HG03432 (cell line): ENCODE measurements around the gene EXOC1.
A peak's percentile ranks its signal among the peaks of the same experiment; 100 is the strongest.

Experiments
- ATAC-seq: cut with Tn5 transposase; IDR thresholded peaks from one replicate; pipeline ENCODE4 v1.9.1; 2021; ENCODE audit warnings: mild to moderate bottlenecking, moderate library complexity; ENCODE audit not compliant: unreplicated experiment

The EXOC1 gene

GRCh38 chr4:55849724-55850123 is 3.7 kb upstream of the EXOC1 start:
- no peak for ATAC-seq

DNA sequence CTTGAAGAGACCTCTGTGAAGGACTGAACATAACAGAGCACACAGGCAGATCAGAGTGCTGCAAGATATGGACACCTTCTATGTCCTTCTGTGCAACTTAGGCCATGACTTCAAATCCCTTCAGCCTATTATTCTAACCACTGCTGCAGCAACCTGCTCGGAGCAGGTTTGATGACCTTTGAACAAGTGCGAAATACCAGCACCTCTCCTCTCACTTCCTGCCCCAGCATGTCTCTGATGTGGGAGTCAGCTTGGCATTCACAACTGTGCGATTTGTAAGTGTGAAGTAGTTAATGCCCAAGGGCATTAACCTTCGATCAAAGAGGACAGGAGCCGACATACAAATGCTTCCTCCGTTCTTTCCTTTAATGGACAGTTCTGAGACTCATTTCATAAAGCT is 1.6 kb upstream of the EXOC1 start:
- ATAC-seq: no peak

GRCh38 chr4:55854129-55854528 is 681 bp downstream of the EXOC1 start:
- no peak for ATAC-seq

DNA sequence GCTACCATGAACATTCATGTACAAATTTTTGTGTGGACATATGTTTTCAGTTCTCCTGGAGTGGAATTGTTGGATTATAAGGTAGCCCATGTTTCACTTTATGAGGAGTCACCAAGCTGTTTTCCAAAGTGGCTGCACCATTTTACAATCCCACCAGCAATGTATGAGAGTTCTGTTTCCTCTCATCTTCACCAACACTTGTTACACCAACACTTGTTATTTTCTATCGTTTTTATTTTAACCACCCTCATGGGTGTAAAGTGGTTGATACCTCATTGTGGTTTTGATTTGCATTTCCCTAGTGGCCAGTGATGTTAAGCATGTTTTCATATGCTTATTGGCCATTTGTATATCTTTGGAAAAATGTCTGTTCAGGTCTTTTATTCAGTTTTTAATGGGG is 4.1 kb downstream of the EXOC1 start:
- ATAC-seq: no peak

DNA sequence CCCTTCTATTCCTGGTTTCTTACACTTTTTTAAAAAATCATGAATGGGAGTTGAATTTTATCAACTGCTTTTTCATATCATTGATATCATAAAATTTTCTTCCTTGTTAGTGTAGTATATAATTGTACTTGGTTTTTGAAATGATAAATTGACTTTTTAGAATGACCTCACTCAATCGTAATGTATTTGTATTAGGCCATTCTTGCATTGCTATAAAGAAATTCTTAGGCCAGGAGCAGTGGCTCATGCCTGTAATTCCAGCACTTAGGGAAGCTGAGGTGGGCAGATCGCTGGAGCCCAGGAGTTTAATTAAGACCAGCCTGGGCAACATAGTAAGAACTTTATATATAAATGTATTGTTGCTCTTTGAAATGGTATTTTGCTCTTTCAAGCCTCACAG is 6.3 kb downstream of the EXOC1 start:
- no peak for ATAC-seq

- ATAC-seq: no peak
Measured at GRCh38 chr4:55864577-55865223, 11.3 kb downstream of the EXOC1 start.

DNA sequence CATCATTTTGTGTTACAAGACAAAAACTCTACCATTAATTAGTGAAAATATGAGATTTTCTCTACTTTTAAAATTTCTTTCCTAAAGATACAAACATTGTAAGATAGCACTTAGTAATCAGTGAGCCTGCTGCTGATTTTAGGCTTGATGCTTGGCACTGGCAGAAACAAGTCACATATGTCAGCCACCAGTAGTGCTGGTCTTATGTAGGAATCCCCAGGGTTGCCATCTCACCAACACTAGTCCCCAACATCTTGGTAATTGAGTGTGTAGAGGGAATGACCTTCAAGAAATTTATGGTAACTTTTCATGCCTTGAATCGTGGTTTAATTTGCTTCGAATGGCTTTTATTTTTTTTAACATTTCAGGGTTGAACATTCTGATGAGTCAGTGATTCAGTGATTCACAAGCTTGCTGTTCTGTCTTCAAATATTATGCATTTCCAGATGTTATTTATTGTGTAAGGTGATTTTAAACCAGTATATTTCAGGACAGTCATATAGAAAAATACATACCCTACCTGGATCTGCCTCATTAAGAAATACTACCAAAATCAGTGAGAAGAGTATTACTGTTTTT is 11.9 kb downstream of the EXOC1 start:
- no peak for ATAC-seq

DNA sequence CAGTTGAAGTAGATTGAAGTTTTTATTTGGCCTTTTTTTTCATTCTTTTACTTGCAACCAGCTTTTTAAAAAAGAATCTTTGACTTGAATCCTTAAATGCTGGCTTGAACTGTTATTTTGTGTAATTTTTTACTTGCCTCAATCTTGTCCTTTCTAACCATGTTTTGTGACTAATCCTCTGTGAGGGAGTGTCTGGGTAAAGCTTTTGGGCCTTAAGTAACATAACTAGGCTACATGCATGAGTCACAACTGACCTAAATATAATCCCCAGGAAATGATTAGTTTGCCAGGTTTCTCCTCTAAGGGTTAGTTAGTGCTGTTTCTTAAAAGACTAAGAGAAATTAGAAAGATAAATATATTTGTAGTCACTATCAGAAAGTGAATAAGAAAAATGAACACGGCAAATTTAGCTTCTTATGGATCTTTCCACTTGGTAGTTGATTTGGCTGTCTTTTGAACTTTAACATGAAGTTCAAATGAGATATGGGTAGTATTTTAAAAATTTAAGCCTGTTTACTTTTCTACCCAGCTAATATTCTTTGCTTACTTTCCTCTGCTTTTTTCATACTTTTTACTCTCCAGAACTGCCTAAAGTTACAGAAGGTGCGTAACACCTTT is 13.0 kb downstream of the EXOC1 start:
- peak; percentile 93 for ATAC-seq

DNA sequence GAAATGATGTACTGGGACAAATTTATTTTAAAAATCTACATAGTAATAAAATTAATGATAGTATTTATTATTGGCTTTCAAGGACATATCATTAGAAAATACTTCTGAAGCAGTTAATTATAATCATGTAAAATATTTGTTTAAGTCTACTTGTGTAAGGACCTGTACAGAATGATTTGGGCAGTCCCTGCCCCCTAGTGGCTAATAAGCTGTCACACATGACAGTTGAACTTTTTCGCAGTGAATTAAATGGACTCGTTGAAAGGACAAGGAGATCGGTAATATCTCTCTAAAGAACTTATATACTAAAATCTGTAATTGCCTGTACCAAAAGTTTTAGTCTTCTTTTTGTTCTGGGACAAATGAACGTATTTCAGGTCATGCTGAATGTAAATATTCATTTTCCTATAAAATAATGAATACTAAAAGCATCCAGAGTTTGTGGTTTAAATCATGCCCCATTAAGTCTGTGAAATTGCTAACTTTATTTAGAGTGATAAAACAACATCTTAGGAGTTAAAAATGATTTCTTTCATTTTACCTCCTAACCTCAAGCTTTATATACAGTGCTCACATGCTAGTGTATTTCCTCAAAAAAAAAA is 13.6 kb downstream of the EXOC1 start:
- ATAC-seq: peak; percentile 80

- ATAC-seq: no peak
Measured at GRCh38 chr4:55868581-55869090, 15.2 kb downstream of the EXOC1 start.

DNA sequence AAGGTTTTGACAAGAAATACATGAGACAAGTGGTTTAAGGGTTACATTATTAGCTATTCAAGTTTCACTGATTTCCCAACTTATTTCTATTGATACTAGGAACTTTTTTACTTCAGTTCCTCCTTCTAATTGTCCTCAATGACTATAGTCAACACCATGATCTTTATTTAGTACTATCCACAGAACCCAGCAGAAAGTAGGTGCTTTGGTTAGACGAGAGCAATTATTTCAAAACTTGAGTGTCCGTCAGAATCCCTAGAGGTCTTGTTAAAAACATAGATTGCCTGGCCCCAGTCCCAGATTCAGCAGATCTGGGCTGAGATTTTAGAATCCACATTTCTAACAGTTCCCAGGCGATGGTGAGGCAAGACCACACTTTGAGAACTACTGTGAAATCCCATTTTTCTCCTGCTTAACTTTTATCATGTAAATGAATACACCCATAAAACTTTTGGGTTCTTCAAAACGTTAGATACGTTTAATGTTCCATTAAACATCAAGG is 17.9 kb downstream of the EXOC1 start:
- ATAC-seq: no peak

DNA sequence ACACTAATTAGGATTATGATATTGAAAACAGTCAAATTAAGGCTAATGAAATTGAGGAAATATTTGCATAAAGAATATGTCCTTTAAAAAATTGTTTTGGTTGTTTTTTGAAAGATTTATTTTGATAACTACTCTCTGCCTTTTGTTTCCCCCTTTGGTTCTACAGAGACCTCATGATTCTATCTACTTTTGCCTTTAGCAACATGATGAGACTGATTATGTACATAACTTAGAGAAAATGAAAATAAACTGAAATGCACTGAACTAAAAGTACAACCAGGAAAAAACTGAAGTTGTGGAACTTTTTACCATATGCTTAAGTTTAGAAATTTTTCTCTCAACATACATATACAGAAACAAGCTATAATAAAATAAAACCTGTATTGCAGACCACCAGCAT is 21.4 kb downstream of the EXOC1 start:
- ATAC-seq: no peak

GRCh38 chr4:55876387-55876786 is 22.9 kb downstream of the EXOC1 start:
- no peak for ATAC-seq

- no peak for ATAC-seq
Measured at GRCh38 chr4:55879224-55879623, 25.8 kb downstream of the EXOC1 start.

DNA sequence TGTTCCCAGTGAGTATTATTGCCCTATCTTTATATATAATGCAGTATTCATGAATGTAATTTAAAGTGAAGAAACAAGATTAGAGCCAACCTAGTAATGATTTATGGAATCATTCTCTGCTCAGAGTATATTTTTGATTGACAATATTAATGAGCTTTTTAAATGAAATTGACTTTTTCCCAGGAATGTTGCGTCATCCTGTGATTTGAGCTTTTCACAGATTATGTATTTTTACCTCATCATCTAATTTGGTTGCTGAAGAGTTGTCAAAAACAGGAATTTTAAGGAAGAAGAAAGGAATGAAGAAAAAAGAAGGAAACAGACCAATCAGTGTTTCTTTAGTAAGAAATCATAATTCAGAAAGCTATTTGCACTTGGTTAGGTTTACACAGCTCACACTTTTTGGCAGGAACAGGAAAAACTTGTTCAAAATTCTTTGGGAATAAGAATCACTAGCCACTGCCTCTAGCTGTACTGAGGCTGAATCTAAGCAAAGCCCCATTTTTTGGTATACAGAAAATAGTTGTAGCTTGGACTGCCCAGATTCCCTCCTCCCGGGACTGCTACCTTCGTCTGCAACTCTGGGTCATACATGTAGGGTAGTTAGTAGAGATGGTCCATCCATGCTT is 27.3 kb downstream of the EXOC1 start:
- ATAC-seq: no peak

GRCh38 chr4:55884093-55884850 is 30.8 kb downstream of the EXOC1 start:
- no peak for ATAC-seq

- ATAC-seq: no peak
Measured at GRCh38 chr4:55884851-55885219, 31.4 kb downstream of the EXOC1 start.

DNA sequence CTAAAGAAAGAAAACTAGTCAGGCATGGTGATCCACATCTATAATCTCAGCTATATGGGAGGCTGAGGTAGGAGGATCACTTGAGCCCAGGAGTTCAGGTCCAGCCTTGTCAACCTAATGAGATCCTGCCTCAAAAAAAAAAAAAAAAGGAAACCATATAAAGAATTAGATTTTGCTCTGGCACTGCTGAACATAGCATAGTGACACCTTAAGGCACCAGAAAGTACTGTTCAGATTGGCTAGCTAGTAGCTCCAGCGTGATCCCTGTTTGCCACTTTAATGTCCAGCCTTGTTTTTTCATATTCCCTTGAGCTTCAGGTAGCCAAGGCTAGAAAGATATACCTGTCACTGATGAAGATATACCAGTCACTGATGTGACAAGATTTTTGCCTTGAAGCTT is 34.1 kb downstream of the EXOC1 start:
- ATAC-seq: no peak

DNA sequence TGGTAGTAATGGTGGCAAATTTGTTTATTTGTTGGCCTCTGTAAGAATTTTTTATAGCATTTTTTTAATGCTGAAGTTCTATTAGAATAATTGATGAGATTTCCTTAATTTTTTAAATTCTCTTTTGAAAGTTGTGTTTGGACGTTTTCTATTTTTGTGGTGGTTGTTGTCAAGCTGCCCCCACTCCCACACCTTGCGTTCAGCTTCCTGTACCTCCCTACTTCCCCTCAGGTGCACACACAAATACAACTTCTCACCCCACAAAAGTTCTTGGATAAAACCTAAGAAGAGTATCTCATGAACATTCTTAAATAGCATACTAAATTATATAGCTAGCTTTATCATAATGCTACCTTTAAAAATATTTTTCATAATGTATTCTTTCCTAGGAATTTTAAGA is 38.7 kb downstream of the EXOC1 start:
- ATAC-seq: no peak

- ATAC-seq: no peak
Measured at GRCh38 chr4:55896622-55897021, 43.2 kb downstream of the EXOC1 start.

GRCh38 chr4:55902677-55903076 is 49.2 kb downstream of the EXOC1 start:
- no peak for ATAC-seq
